ENCODE results near the gene NLRP14. TPM values are rescaled to one million over a fixed set of nuclear protein-coding genes. Genes with fewer than 3 reads are reported as not detected.
A peak's percentile ranks its signal among the peaks of the same experiment; 100 is the strongest.

The NLRP14 gene
- total RNA-seq, 1 experiment from 2014 or later: 0.11 TPM

DNA sequence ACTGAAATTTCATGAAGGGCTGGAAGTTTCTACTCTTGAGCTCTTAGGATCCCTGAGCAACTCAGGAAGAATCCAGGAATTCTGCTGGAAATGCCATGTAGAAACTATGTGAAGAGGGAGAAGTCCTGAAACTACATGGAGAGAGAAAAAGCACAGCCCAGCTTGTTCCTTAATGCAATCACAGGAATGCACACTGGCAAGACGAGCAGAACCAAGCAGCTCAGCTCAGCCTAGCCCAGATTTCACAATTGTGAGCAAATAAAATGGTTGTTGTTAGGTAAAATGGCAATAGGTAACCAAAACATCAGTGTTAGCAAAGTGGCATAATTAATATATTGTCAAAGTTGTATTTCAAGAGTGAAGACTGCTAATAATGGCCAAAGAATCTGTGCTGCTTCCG, 28.3 kb upstream of the NLRP14 start:
- H3K9me3 ChIP-seq (ENCODE audit: low read length): no peaks in the 10 kb centered on the region
- no peaks in the 10 kb centered on the region for H3K79me2 ChIP-seq (ENCODE audit: low read length)
- H3K27ac ChIP-seq (ENCODE audit: low read length): peak overlapping the region; percentile 33; the same call in 1 of the 2 replicates
- H3K4me2 ChIP-seq (ENCODE audit: low read length): peak overlapping the region; percentile 58
- no peak overlapping the region for H3K4me3 ChIP-seq (ENCODE audit: low read length)
- peaks cover 15% of the 10 kb centered on the region for H3K4me1 ChIP-seq (ENCODE audit: insufficient read depth, low read length)
- ATAC-seq (no peak), DNase-seq (no peak)
- BruUV-seq (replicated peaks): no TSS peak
- no peaks in the 10 kb centered on the region for H3K9me2 ChIP-seq (replicated peaks; ENCODE audit: low read length)
- H3K36me3 ChIP-seq (ENCODE audit: low read depth, low read length): no peaks in the 10 kb centered on the region
- no peaks in the 10 kb centered on the region for H3K27me3 ChIP-seq (ENCODE audit: low read length)
- H2AFZ ChIP-seq (ENCODE audit: low read length): no peak overlapping the region
- intact Hi-C loops (cut with micrococcal nuclease): loop anchor here (5.0 kb wide), 1 partner anchor 65 kb away; the partner anchor contains the start of gene ZNF215
- H3F3A ChIP-seq (ENCODE audit: low read length, unreplicated experiment): no peaks in the 10 kb centered on the region
- H3K9ac ChIP-seq (ENCODE audit: low read length): no peak overlapping the region
- ChIA-PET CTCF (interaction anchor here (1.1 kb wide), 1 partner anchor 179 kb away, joined by 4 read pairs; no protein-coding TSS in a partner anchor), POLR2A (ENCODE audit: unreplicated experiment) (interaction anchor here (0.6 kb wide), 2 partner anchors 146 to 308 kb away, joined by 3 read pairs; partner anchors contain the start of gene OR10A5)
- no peaks in the 10 kb centered on the region for H4K20me1 ChIP-seq (ENCODE audit: low read length)
- TF ChIP-seq EZH2 (IDR thresholded peaks at IDR 0.05; ENCODE audit: low read length, unreplicated experiment) (no peak), EZH2phosphoT487 (IDR thresholded peaks at IDR 0.05; ENCODE audit: borderline replicate concordance, low read length) (no peak)
- TF ChIP-seq, protein P1, sequence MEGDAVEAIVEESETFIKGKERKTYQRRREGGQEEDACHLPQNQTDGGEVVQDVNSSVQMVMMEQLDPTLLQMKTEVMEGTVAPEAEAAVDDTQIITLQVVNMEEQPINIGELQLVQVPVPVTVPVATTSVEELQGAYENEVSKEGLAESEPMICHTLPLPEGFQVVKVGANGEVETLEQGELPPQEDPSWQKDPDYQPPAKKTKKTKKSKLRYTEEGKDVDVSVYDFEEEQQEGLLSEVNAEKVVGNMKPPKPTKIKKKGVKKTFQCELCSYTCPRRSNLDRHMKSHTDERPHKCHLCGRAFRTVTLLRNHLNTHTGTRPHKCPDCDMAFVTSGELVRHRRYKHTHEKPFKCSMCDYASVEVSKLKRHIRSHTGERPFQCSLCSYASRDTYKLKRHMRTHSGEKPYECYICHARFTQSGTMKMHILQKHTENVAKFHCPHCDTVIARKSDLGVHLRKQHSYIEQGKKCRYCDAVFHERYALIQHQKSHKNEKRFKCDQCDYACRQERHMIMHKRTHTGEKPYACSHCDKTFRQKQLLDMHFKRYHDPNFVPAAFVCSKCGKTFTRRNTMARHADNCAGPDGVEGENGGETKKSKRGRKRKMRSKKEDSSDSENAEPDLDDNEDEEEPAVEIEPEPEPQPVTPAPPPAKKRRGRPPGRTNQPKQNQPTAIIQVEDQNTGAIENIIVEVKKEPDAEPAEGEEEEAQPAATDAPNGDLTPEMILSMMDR (conservative IDR thresholded peaks at IDR 0.05; ENCODE audit: low read depth, low read length): no peak

- ATAC-seq: peak; percentile 97
- peak overlapping the region; percentile 46 for H3K27ac ChIP-seq (ENCODE audit: low read length)
- ChIA-PET CTCF (no interaction called here), POLR2A (ENCODE audit: unreplicated experiment) (interaction anchor here (0.6 to 0.7 kb wide), 2 partner anchors 28 to 147 kb away, joined by 3 to 9 read pairs; partner anchors contain the start of genes NLRP14, OR10A5 and ZNF214)
- H3K4me3 ChIP-seq (ENCODE audit: low read length): peak overlapping the region; percentile 23; the same call in 1 of the 2 replicates
- peak; percentile 82 for DNase-seq
- H3K4me1 ChIP-seq (ENCODE audit: insufficient read depth, low read length): peaks cover 15% of the 10 kb centered on the region
- H3K9ac ChIP-seq (ENCODE audit: low read length): no peak overlapping the region
- H3K9me2 ChIP-seq (replicated peaks; ENCODE audit: low read length): no peaks in the 10 kb centered on the region
- no peaks in the 10 kb centered on the region for H3F3A ChIP-seq (ENCODE audit: low read length, unreplicated experiment)
- BruUV-seq (replicated peaks): no TSS peak
- no peaks in the 10 kb centered on the region for H3K36me3 ChIP-seq (ENCODE audit: low read depth, low read length)
- intact Hi-C loops (cut with micrococcal nuclease): loop anchor here (5.0 kb wide), 1 partner anchor 65 kb away; the partner anchor contains the start of gene ZNF215
- no peaks in the 10 kb centered on the region for H3K79me2 ChIP-seq (ENCODE audit: low read length)
- H4K20me1 ChIP-seq (ENCODE audit: low read length): no peaks in the 10 kb centered on the region
- peak overlapping the region; percentile 58 for H3K4me2 ChIP-seq (ENCODE audit: low read length)
- 0 out of 2 replicates have a peak overlapping the region, but pooled peaks have one; percentile 17 for H2AFZ ChIP-seq (ENCODE audit: low read length)
- H3K9me3 ChIP-seq (ENCODE audit: low read length): no peaks in the 10 kb centered on the region
- TF ChIP-seq, protein P1 (conservative IDR thresholded peaks at IDR 0.05; ENCODE audit: low read depth, low read length): no peak
- TF ChIP-seq EZH2 (IDR thresholded peaks at IDR 0.05; ENCODE audit: low read length, unreplicated experiment): no peak
- TF ChIP-seq EZH2phosphoT487 (IDR thresholded peaks at IDR 0.05; ENCODE audit: borderline replicate concordance, low read length): no peak
- no peaks in the 10 kb centered on the region for H3K27me3 ChIP-seq (ENCODE audit: low read length)
Observed at GRCh38 chr11:6992457-6993417, 27.5 kb upstream of the NLRP14 start.
